Breast epithelium (tissue), 3 donors: ENCODE measurements around the gene HELZ2.

Experiments used
- POLR2A ChIP-seq: fragments of 450-650 bp; IDR thresholded peaks from one replicate; pipeline ENCODE4 v1.6.1; 2016; ENCODE audit warnings: antibody characterized with exemption, mild to moderate bottlenecking, moderate library complexity
- POLR2AphosphoS5 ChIP-seq, 3 donors: sonication (generic); formaldehyde crosslinking; IDR thresholded peaks; one replicate each; pipeline ENCODE4 v1.6.1; 2017; ENCODE audit warnings: antibody characterized with exemption in 3 of 3

- no peak for TF ChIP-seq POLR2A
- no peak for TF ChIP-seq POLR2AphosphoS5 (IDR thresholded peaks at IDR 0.05)
Measured at GRCh38 chr20:63534427-63534830, 39.6 kb downstream of the HELZ2 start.
